GM19438 (cell line): Measurements from ENCODE around the gene CNGB1.
"Not testable (repeated sequence)": the region's sequence is repeated elsewhere in the genome, so short reads cannot be mapped to it uniquely, and the experiment has no call there.

ENCODE experiments used
- ATAC-seq: cut with Tn5 transposase; IDR thresholded peaks from one replicate; pipeline ENCODE4 v1.9.1; 2021; ENCODE audit warnings: low read depth; ENCODE audit not compliant: unreplicated experiment

Gene CNGB1

GRCh38 chr16:57893559-57894389, 77.2 kb downstream of the CNGB1 start:
- ATAC-seq: no peak

DNA sequence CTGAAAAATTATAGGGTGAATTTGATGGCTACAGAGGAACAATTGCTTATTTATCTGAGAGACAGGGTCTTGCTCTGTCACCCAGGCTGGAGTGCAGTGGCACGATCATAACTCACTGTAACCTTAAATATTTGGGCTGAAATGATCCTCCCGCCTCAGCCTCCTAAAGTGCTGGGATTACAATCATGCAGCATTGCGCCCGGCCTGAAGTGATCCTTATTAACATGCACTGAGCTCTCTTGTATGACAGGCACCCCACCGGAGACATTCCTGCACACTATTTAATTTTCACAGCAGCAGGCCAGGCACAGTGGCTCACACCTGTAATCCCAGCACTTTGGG, 77.7 kb downstream of the CNGB1 start:
- ATAC-seq: no peak

DNA sequence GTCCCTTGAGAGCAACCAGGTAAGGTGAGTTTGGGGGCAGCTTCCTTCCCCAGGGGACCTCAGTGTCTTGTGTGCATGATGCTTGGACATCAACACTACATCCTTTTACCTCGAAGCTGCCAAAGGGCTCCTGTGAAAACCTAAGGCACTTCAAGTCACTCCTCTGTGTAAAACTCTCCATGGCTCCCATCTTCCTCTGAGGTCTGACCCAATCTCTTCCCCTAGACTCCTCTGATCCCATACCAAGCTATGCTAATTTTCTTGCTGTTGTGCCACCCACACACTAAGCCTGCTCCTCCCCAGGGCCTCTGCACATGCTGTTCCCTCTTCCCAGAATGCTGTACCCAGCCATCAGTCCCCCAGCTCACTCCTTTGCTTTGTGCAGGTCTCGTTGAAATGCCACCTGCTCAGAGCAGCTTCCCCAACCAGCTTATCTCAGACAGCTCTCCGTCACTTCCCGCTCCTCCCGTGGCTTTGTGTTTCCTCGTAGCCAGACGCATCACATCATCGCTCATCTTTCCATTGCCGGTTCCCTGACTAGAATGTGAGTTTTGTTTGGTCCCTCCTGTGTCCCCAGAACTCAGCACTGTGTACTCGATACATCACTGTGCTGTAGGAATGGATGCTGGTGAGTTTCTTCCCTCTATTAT, 78.4 kb downstream of the CNGB1 start:
- ATAC-seq: no peak

GRCh38 chr16:57892041-57892440, 78.9 kb downstream of the CNGB1 start:
- no peak for ATAC-seq

GRCh38 chr16:57890752-57891111, 80.2 kb downstream of the CNGB1 start:
- no peak for ATAC-seq

GRCh38 chr16:57889960-57890751, 80.8 kb downstream of the CNGB1 start:
- no peak for ATAC-seq

DNA sequence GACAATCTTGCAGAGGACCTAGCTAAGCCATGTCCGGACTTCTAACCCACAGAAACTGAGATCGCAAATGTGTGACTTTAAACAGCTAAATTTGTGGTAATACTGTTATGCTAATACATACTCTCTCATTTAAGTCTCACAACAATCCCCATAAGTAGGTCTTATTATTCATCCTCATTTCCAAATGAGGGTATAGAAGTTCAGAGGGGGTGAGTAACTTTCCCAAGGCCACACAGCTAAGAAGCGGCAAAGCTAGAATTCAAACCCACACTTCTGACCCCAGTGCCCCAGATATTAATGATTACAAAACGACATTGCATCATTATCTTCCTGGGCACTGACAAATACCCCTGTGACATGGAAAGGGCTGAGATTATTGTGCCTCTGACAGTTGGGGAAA, 81.4 kb downstream of the CNGB1 start:
- no peak for ATAC-seq

- ATAC-seq: no peak
These were observed 81.8 kb downstream of the CNGB1 start for GRCh38 chr16:57889111-57889510.

DNA sequence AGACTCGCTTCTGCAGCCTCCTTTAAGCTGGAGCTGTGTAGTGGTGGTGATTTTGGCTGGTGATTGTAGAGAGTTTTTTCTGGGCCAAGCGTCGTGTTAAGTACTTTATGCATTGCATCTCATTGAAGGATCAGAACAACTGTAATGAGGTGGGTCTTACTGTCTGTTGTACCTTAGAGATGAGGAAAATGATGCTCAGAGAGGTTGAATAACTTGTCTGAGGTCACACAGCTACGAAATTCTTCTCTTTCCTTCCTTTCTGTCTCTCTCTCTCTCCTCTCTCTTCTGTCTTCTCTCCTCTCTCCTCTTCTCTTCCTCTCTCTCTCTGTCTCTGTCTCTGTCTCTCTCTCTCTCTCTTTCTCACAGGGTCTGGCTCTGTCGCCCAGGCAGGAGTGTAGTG, 82.8 kb downstream of the CNGB1 start:
- no peak for ATAC-seq

GRCh38 chr16:57887711-57888110, 83.2 kb downstream of the CNGB1 start:
- no peak for ATAC-seq

DNA sequence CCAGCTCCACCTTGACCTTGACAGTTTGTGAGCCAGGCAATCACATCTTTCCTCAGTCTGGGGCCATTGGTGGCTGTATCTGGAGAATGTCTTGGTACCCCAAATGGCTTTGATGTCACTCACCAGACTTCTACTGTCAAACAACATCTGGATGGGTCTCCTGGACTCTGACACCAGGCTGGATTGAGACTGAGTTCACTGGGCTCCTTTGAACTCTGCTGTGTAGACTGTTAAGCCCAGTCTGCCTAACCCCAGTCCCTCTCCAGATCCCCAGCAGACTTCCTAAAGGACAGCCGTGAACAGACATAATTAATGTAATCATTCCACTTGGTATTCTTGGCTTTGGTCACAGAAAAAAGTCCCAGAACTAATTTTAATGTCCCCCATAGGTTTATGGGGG, 84.5 kb downstream of the CNGB1 start:
- ATAC-seq: no peak

GRCh38 chr16:57884655-57885133, 86.2 kb downstream of the CNGB1 start:
- ATAC-seq: no peak

- no peak for ATAC-seq
These were observed 86.8 kb downstream of the CNGB1 start for GRCh38 chr16:57883953-57884654.

- ATAC-seq: no peak
These were observed 87.4 kb downstream of the CNGB1 start for GRCh38 chr16:57883480-57883879.

GRCh38 chr16:57882792-57883191, 88.1 kb downstream of the CNGB1 start:
- ATAC-seq: no peak

DNA sequence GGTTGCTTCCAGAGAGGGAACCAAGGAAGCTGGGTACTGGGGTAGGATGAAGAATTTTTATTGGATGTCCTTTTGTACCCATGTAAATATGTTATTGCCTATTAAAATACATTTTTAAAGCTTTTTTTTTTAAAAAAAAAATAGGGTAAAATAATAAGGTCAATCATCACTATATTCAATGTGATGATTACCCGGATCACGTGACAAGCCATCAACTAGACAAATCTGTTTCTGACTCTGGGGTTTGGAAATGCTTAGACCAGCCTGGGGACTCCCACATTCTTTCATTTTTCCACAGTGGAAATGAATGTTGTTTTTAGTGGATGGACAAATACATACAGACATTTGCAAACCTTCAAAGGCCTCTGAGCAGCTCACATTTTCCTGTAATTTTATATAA, 88.7 kb downstream of the CNGB1 start:
- no peak for ATAC-seq

- ATAC-seq: no peak
These were observed 92.3 kb downstream of the CNGB1 start for GRCh38 chr16:57878586-57878985.

DNA sequence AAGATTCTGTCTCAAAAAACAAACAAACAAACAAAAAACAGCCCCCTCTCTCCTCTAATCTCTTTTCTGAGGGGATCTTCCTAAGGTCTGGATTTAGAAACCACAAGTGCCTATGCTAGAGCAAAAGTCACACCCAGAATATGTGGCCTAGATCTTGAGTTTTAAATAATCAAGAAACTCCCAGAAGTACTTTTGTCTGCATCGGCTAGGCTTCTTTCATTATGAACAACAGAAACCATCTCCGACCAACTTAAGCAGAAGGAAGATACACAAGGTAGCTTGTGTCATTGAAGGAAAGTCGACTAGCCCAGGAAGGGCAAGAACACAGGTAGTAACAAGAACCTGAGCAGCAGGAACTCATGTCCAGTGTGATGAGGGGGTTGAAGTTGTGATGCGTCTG, 94.7 kb downstream of the CNGB1 start:
- ATAC-seq: no peak

DNA sequence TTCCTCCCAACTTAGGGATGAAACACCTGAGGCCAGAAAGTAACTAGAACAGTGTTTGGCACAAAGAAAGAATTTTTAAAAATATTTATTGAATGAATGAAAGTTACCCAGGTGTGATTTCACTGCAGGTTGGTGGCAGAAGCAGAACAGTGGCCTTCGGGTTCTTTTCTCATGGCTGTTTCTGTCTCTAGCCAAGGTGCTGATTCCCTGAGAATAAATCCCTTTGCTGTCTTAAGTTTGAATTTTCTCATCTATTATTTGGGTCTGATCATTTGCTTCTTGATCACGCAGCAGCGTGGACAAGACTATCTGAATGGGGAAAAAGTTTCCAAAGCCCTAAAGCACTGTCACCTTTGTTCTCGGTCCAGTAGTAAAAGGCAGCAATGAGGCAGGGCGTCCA, 95.6 kb downstream of the CNGB1 start:
- ATAC-seq: no peak

GRCh38 chr16:57873218-57873617, 97.7 kb downstream of the CNGB1 start:
- ATAC-seq: no peak

DNA sequence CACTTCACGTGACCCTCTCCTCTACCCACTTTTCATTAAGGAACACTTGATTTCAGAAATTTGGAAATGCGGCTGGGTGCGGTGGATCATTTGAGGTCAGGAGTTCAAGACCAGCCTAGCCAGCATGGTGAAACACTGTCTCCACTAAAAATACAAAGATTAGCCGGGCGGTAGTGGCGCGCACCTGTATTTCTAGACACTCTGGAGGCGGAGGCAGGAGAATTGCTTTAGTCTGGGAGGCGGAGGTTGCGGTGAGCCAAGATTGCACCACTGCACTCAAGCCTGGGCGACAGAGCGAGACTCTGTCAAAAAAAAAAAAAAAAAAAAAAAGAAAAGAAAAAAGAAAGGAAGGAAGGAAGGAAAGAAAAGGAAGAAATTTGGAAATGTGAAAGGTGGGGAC, 98.2 kb downstream of the CNGB1 start:
- not testable (repeated sequence) for ATAC-seq
